HG02763 (cell line): ENCODE results near the gene FBN2.
"Not testable (repeated sequence)": the region's sequence is repeated elsewhere in the genome, so short reads cannot be mapped to it uniquely, and the experiment has no call there.

Source experiments
- ATAC-seq: cut with Tn5 transposase; IDR thresholded peaks from one replicate; pipeline ENCODE4 v1.9.1; 2021; ENCODE audit warnings: mild to moderate bottlenecking, moderate library complexity; ENCODE audit not compliant: unreplicated experiment

The FBN2 gene

DNA sequence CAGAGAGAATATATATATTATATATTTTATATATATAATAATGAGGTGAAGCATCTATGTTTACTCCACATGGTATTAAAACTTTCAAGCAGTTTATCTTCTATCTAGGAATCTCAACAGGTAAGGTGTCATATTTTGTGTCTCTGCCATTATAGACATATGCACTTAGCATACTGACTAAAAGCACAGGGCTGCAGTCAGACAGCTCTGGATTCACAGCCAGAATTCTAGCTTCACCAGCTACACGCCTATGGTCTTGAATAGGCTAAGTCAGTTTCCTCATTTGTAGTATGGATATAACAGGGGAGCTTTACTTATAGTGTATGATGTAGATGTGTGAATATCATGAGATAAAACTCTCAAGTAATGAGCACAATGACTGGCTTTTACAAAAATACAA is 57.9 kb downstream of the FBN2 start:
- no peak for ATAC-seq

DNA sequence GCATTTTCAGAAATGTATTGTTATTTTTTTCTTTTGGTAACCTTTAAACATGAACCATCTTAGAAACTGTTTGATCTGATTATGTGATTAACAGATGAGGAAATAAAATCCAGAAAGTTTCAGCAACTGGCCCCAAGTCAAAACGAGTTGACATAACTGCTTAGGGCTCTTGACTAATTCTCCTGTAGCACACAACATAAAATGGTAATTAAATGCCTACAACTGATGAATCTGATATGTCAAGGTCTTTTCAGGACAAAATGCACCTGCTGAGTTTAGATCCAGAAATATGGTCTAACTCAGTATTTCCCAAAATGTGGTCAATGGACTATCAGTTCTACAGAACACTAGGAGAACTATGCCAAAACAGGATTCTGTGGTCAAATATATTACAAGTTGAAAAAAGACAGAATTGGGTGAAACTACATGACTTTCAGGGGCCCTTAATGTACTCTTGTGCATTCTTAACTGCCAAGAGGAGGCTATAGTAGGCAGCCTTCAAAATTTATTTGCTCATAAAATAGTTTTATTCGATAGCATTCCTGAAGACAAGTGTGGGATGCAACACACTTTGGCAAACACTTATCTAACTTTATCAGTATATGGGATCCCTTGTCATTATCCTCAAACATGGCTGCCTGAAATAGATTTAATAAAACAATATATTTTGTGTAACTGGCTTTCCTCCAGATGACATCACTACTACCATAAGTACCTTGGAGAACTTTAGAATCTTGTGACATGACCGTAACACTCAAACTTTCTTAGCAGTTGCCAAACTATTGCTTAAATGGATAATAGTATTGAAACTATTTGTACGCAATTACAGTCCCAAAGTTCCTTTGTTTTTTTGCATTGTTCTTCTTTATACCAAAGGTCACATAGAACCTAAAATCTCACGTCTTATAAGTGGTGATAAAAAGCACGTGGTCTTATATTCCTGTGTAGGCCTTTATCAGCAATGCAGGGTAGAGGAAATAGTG is 59.4 kb downstream of the FBN2 start:
- no peak for ATAC-seq

DNA sequence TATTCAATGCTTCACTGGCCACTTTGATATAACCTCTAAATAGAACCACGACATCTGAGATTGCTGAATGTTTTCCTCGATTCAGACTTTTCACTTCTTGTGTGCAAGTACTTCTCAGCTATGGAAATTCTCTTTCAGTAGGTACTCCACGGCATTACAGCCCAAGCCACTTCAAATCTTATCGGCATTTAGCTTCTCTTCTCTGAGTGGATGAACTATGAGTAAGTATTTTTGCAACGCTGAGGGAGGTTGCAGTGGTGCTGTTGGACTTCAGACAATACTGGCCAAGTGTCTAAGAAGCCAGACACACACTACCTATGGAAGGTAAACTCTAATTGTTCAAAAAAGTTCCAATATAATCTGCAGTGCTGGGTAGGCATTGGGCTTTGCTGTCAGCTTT is 60.1 kb downstream of the FBN2 start:
- no peak for ATAC-seq

DNA sequence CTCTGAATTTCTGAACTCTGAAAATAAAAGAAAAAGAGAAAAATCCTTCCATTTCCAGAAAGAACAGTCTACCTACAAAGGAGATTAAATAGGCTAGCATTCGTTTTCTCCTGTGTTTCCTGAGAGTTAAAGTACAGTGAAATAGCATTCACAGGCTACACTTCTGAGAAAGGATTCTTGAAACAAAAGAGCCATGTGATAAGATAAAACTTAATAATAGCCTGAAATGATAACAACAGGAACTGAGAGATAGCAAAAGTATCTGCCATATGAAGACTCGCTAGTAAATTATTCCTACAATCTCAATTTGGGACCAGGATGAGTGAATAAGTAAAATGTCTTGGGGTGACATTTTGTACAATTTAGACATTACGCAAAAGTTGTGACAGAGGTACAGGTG is 62.4 kb downstream of the FBN2 start:
- no peak for ATAC-seq

DNA sequence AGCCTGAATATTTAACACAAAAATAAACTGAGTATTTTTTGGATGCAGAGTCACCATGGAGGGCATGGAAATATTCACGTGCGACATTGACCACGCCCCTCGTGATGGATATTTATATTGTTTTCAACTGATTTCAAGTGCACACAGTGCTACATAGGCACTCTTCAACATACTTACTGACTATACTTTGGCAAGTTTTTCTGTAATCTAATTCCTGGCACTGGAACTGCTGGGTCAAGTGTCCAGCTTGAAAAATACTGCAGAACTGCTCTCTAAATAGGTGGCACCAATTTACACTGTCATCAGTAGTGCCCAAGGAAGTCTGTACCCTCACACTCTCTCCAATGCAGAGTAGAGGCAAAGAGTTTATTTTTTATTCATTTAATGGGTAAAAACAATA is 65.1 kb downstream of the FBN2 start:
- ATAC-seq = no peak

DNA sequence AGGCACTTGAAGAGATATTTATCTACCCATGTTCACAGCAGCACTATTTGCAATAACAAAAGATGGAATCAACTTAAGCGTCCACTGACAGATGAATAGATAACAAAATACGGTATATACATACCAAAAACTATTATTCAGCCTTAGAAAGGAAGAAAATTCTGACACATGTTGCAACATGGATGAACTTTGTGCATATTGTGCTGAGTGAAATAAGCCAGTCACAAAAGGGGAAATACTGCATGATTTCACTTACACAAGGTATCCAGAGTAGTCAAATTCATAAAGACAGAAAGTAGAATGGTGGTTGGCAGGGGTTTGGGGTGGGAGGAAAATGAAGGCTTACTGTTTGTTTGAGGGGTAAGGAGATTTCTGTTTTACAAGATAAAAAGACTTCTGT is 66.0 kb downstream of the FBN2 start:
- no peak for ATAC-seq

DNA sequence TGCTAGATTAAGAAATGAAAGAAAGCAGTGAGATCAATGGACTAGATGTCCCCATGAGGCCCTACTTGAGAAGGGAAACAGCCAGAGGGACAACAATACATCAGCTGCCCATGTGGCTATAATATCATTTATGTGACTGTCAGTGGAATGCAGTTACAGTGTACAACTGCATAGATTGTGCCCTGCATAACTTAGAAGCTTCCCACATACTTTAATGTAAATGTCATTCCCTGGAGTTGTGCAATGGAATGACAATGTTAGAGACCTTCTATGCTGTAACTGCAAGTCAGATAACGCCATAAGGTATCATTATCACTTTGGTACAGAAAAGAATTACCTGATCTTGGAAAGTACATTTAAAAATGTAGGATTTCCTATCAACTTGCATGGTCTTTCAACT is 67.4 kb downstream of the FBN2 start:
- no peak for ATAC-seq

DNA sequence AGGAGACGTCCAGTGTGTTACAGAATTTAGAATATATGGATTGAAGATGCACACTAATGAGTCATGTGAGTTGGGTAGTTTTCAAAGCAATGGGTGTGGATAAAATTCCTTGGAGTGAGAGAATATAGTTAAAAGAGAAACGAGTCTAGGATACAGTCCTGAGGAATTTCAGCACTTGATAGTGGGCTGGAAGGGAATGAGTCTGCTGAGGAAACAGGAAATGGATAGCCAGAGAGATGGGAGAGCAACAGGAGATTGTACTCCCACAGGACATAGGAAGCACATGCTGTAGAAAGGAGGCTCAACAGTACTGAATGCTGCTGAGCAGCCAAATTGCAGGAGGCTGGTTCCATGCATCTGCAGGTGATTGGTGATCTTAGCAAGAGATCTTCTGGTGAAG is 68.1 kb downstream of the FBN2 start:
- ATAC-seq = no peak

DNA sequence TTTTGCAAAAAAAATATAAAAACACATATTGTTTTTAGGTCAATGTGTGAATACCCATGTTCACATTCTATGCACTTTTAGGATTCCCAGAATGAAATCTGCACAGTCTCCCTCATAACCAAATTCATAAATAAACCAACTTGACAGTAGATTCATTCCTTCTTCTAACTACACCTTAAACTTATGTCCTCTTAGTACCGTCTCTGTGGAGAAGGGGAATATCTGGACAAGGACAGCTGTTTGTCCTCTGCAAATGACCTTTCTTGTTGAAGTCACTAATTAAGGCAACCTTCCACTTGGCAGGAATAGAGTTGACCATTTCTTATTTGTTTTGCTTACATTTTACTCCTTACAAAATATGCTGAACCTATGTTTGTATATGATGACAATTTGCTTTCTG is 71.1 kb downstream of the FBN2 start:
- ATAC-seq = no peak

DNA sequence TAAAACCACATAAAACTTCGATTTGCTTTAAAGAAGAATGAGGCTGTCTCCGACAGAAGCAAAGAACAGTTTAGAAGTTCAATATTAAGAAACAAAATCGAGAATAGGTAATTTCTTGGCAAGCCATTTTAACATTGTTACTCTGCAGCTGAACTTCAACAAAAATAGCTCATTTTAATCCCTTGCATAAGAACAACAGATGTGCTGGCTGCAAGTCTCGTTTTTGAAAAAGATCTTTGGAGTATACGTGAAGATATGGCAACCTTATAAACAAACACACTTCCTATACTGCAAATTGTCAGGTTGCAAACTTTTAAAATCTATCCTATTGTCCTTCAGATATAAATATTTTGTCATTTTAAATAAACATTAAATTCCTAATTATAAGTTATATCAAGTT is 71.5 kb downstream of the FBN2 start:
- no peak for ATAC-seq

DNA sequence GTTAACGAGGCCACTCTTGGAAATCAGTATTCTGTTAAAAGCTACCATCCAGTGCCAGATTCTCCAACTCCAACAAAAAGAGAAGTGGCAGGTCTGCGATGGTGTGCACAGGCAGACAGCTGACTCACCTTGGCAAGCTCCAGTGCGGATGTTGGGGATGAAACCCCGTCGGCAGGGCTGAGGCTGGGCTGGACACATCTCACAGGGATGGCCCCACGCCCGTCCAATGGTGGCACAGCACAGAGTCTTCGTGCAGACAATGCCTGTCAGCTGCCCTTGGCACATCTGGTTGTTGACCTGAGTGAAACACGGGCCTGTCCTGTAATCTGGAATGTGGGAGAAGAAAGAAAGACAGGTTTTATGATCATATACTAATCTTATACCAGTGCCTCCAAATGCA is 73.4 kb downstream of the FBN2 start:
- ATAC-seq = no peak

DNA sequence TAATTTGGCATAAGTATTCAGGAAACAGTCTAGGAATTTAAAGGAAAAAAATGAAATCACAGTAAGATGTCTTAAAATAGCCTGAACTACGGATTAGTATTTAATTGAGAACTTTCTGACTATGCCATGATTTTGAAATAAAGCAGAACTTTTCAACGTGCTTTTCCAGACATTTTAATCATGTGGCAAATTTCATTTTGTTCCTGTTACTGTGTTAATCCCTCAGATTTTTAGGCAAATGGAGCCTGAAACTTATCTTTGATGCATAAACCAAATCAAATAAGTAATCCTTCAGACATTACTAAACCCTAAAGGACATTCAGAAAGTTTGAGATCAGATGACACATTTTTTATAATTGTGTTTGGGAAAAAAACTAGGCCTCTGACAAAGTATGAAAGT is 75.7 kb downstream of the FBN2 start:
- ATAC-seq = no peak

DNA sequence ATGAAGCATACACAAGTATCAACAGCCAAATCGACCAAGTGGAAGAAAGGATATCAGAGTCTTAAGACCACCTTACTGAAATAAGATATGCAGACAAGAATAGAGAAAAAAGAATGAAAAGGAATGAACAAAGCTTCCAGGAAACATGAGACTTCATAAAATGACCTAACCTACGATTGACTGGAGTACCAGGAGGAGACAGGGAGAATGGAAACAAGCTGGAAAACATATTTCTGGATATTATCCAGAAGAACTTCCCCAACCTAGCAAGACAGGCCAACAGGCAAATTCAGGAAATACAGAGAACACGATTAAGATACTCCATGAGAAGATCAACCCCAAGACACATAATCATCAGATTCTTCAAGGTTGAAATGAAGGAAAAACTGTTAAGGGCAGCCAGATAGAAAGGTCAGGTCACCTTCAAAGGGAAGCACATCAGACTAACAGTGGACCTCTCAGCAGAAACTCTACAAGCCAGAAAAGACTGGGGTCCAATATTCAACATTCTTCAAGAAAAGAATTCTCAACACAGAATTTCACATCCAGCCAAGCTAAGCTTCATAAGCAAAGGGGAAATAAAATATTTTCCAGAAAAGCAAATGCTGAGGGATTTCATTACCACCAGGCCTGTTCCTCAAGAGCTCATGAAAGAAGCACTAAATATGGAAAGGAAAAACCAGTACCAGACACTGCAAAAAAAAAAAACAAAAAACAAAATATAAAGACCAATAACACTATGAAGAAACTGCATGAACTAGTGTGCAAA is 80.7 kb downstream of the FBN2 start:
- ATAC-seq = not testable (repeated sequence)

DNA sequence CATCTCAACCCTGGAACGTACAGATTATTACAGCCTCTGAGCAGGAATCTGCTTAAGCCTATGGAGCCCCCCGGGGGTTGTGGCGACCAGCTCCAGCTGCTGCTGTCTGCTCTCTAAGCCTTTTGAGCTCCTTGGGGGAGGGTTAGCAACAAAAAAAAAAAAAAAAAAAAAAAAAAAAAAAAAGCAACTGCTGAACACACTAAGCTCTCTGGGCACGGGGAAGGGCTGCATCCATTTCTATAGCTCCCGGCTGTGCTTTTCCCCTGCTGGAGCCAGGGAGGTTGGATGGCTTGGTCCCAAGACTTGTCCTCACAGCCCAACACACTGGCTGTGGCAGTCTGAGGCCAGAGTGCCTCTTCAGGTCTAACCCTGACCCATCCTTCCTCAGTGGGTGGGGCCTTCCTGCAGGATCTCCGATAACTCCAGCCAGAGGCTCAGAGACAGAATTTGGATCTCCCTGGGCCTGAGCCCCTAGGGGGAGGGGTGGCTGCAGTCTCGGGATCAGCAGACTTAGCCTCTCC is 82.1 kb downstream of the FBN2 start:
- ATAC-seq = no peak

DNA sequence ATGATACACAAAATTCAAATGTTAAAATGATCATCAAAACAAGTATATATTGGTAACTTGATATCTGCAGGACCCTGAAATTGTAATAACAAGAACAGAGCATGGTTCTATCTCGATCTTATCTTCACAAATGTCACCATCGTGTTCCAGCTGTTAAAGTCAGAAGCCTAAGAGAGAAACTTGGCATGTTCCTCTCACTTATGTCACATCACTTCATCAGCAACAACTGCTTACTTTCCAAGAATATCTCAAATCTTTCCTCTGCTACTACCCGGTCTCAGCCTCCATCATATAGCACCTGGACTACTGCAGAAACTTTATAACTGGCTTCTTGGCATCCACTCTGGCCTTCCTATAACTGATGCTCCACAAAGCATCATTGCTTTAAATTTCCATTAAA is 84.9 kb downstream of the FBN2 start:
- ATAC-seq = no peak

DNA sequence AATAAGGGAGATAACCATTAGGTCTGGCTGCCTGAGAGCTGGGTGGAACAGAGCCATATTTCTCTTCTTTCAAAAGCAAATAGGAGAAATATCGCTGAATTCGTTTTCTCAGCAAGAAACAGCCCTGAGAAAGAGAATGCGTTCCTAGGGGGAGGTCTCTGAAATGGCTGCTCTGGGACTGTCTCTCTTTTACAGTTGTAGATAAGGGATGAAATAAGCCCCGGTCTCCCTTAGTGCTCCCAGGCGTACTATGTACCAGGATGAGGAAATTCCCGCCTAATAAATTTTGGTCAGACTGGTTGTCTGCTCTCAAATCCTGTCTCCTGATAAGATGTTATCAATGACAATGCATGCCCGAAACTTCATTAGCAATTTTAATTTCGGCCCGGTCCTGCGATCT is 90.8 kb downstream of the FBN2 start:
- ATAC-seq = not testable (repeated sequence)

DNA sequence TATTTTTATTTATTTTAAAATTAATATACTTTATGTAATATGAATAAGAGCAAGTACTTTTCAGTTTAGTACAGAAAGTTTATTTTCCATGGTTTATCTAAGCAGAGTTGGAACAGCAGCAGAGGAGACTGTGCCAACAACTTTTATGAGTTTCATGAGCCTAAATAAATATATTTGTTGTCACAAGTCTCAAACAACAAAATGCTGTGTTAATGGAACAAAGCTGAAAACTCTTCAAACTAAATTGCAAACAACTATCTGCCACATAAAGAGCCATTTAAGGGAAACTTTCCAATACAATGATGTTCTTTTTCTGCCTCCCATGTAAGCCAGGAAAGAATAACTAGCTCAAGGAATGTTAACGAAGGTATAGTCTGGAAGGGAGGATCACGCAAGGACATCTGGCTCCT is 96.1 kb downstream of the FBN2 start:
- no peak for ATAC-seq

DNA sequence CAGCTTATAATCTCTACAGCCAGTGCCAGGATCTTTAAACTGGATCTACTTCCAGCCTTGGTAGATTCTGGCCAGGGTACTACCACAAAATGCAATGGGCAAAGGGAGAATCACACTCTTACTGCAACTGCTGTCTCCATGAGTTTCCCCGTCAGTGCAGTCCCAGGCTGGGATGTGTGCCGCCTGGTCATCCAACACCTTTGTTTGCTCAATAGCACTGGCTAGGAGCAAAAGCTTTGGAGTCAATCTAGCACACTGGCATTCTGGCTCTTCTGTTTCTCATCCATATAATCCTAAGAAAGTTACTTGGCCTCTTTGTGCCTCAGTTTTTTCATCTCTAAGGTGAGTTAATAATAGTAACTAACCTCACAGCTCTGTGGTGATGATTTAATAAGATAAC is 96.9 kb downstream of the FBN2 start:
- ATAC-seq = no peak

DNA sequence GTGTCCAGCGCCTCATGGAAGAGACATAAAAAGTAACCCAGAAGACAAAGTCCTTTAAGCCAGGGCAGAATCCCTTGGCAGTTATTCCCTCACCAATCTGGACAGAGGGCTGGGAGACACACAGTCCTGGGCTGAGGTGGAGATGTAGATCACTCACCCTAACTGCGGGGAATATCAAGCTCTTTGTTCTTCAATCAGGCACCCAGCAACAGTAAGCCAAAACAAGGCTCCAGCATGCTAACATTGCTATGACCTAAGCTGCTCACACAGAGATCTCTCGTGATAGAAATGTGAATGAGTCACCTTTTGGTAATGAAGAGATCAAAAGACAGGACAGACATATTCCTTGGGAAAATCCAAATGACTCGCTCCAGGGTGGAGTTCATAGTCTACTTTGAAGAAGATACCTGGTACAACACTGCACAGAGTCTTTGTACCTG is 101.3 kb downstream of the FBN2 start:
- no peak for ATAC-seq

DNA sequence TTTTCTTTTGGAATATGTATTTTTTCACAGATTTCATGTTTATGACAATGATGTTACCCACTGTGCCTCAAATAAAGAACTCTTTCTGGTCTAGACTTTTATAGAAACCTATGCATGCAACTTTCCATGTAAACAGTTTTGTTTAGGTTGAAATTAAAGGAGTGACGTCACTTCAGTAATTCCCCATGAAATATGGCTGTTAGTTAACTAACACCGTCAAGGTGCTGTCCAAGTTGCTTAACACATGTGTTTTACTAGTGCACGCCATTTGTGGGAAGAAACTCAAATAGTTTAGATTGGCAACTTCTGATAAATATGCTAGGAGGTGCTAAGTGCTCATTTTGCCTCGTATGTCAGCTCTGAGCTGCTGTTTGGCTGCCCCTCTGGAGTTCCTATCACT is 102.2 kb downstream of the FBN2 start:
- no peak for ATAC-seq

DNA sequence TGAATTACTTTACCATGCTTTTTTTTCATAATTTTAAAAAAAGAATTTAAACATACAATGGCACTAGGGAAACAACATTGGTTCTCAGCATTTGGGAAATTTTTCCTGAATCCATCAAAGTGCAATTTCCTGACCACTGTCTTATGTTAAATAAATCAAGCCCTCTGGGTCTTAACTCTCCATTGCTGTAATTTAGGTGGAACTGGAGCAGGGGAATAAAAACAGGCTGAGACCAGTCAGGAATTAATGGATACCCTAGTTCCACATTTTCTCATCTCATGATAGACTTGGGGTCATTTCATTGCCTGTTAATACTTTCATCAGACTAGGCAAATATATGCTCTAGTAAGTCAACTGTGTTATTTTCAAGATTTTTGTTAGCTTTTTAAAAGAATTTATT is 103.1 kb downstream of the FBN2 start:
- ATAC-seq = no peak

DNA sequence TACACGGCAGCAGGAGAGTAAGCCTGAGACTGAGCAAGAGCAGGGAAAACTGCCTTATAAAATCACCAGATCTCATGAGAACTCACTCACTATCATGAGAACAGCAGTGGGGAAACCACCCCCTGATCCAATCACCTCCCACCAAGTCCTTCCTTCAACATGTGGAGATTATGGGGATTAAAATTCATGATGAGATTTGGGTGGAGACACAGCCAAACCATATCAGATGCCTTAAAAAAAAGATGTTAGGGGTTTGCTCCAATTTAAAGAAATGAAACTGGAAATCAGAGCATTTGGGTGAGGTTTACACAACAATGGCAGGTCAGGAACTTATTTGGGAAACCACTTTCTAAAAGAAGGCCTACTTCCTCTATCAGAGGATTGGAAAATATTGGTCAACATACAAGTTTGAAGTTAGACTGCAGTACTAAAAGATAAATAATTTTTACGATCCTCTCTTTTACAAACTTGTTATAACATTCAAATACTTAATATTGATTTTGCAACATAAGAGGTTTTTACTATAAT is 105.1 kb downstream of the FBN2 start:
- no peak for ATAC-seq
